ENCODE data around the gene C5orf63.
"Not testable (repeated sequence)": the region's sequence is repeated elsewhere in the genome, so short reads cannot be mapped to it uniquely, and the experiment has no call there.

Gene C5orf63

GRCh38 chr5:127070243-127070642, 3.1 kb downstream of the C5orf63 start:
- no peak for DNase-seq

DNA sequence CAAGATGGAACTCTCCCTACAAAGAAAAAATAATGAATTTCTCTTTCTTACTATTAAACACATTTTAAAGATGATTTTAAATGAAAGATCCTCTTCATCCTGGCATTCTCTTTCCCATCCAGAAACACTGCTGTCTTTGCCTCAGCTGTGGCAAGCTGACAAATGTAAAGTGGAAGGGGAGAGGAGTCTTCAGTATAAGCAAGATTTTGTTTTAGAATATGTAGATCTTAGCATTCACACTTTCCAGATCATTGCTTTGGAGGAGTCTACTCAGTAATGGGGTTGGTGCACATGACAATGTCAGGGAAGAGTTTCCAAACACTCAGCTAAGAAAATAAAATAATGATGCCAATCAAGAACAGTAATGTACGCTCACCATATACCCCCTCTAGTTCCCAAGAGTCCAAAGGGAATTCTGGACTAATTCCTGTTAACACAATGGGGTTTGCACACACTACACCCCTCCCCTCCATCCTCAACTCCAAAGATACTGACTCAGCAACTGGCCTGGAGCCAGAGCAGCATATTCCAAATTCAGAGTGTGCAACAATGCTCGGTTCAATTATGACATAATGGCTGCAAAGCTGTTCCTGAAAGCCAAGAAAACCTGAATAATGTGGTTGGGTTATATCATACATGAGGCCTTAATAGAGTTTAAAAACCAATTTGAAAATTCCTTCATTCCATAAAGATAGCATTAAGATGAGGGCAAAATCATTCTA, 4.6 kb downstream of the C5orf63 start:
- DNase-seq = peak; percentile 47

DNA sequence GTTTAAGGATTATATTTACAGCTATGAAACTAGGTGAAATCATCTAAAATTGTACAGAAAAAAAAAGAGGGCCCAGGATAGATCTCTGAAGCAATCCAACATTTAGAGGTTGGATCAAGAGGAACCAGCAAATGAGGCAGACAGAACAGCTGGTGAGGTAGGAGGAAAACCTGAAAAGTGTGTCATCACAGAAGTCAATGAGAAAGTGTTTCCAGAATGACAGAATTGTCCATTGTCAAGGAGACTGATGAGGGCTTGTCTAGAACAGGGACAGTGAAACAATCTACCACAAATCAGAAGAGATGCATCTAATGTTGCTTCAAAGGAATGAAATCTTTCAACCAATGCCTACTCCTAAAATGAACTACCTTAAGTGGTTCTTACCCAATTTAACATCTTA, 6.6 kb downstream of the C5orf63 start:
- no peak for DNase-seq

- DNase-seq = no peak
These were observed 9.0 kb downstream of the C5orf63 start for GRCh38 chr5:127064253-127064840.

DNA sequence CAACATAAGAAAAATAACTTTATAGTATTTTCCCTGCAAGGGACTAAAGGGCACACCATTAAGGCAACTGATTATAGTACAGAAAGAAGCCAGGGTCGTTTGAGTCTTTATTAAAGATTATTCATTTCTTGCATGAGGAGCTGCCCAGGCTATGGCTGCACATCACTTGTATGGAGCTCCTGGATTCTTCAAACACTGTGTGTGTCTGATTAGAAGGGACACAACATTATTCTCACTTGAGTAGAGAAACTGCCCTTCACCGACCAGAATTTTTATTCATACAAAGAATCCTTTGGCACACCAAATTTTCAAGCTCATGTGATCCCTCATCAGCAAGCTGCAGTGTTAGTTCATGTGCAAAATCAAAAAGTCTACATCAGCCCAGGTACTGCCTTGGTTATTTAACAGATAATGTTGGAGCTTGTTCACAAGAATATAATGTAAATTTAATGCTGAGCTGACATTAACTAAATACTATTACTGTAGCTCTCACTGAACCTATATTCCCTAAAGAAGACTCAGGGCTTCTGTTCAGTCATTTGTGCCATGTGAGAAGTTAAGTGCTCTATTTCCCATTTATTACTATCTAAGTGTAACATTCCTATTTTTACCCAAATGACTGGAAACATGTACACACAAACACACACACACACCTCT, 9.9 kb downstream of the C5orf63 start:
- peak; percentile 61 for DNase-seq

DNA sequence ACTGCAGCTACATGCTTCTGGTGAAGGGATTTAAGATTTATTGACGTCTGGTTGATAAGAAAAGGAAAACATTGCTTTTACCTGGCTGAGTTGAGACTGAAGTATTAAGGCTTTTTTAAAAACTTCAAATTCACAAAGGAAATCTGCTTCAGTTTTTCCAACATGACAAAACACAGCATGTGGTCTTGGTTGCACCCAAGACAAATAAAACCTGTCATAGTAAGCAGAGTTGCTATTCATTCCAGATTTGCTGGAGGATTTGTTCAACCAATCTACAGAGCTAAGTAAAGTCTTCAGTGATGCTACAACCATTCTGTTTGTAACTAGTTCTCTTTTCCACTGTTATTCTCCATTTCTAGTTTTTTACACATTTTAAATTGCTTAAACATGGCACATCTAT, 11.3 kb downstream of the C5orf63 start:
- no peak for DNase-seq

DNA sequence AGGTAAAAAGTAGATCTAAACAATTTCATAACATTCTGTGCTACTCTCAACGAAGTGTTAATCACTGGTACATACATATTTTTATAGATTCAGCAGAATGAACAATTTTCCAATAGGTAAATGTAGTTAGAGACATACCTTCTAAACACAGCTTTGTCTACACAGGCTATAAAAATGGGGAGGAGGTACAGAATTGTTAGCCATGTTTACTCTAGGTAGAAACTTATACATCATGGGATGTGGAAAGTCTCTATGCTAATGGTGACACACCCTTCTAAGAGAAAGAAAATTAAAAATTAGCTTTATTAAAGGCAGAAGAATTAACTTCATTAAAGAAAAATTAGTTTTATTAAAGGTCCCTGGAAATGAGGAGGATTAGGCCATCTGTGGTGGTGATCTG, 11.8 kb downstream of the C5orf63 start:
- DNase-seq = no peak

DNA sequence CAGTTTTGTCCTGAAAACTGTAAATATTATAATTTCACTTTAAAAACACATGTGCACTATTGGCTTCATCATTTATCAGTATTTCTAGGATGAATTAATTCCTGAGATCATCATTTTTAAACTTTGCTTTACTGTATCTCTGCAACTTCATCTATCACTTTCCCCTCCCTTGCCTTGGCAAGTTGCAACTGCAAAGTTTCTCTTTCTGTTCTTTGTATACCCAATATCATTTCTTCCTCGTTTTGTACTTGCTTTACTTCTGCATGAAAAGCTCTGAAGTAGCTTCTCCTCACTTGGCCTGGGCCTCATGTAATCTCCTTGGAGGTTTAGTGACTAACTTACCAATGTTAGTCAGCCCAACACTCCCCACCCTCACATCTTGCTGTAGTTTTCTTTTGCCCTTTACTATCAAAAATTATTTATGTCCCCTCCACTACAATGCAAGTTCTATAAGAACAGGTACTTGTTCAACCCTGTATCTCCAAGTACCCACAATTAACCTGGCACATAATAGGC, 12.8 kb downstream of the C5orf63 start:
- no peak for DNase-seq

DNA sequence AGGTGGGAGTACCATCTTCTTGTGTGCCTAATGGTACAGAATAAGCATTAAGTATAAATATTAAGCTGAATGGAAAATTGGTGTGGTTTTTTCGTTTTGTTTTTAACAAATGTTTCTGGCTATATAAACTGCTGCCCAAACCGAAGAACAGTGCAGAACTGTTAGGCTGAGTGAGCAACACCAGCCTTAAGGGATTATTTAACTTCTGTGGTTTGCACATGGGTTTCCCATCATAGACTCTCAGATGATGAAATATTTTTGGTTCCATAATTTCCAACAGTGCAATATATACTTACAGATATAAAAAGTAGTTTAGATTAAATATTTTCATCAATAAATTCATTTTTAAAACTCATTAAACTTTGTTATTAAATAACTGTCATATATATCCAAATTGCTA, 16.4 kb downstream of the C5orf63 start:
- no peak for DNase-seq

DNA sequence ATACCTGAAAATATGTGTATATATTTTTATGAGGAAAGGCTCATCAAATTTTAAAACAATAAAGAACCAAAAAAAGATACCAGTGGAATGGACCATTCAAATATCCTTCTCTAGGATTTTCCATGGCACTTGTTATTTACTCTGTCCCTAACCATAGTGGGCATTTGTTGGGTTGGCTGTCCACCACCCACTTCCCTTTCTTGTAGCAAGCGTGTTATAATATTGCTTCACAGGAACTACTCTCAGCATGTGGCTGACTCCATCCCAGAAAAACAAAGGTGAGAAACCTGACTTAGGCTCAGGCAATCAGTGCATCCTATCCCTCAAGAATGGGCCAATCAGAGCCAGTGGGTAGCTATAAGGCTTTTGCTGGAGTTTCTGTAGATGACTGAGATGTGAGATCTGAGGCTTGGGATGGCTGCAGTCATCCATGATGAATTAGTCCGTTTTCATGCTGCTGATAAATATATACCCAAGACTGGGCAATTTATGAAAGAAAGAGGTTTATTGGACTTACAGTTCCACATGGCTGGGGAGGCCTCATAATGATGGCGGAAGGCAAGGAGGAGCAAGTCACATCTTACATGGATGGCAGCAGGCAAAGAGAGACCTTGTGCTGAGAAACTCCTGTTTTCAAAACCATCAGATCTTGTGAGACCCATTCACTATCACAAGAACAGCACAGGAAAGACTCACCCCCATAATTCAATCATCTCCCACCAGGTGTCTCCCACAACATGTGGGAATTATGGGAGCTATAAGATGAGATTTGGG, 17.2 kb downstream of the C5orf63 start:
- no peak for DNase-seq

DNA sequence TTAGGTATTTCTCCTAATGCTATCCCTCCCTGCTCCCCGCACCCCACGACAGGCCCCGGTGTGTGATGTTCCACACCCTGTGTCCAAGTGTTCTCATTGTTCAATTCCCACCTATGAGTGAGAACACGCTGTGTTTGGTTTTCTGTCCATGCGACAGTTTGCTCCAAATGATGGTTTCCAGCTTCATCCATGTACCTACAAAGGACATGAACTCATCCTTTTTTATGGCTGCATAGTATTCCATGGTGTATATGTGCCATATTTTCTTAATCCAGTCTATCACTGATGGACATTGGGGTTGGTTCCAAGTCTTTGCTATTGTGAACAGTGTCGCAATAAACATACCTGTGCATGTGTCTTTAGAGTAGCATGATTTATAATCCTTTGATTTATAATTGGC, 19.8 kb downstream of the C5orf63 start:
- not testable (repeated sequence) for DNase-seq

- no peak for DNase-seq
These were observed 20.3 kb downstream of the C5orf63 start for GRCh38 chr5:127053049-127053448.

DNA sequence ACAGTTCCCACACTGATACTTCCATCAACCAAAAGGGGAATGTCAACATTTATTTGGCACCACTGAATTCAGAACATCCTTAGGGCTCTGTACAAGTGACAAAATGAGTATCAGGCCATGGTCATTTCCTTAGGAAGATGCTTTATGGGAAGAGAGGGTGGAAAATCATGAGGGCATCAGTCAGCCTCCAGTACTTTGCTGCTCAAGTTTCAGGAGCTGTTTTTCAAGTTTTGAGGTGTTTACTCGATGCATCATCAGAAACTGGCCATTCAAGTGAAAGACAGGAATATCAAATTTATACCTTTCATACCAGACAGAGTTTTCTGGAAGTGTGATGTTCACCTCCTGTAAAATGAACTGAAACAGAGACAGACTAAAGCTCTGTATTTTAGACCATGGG, 21.7 kb downstream of the C5orf63 start:
- DNase-seq = no peak

- DNase-seq = no peak
These were observed 26.8 kb downstream of the C5orf63 start for GRCh38 chr5:127046343-127047072.

GRCh38 chr5:127042593-127042992, 30.7 kb downstream of the C5orf63 start:
- DNase-seq = no peak

DNA sequence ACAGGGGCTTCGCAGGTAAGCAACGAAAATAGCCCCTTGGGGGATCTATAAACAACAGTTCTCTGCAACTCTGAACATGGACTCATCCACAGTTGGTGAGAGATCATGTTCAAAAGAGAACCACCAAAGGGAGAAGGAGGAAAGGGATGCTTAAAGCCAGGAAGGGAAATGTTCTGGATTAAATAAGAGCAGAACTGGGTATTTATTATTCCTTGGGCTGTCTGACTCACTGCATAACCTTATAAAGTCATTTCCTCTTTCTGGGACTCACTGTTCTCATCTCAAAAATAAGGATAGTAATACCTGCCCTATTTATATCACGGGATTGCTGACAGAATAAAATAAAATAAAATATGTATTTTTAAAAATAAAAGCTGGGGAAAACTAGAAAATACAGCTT, 31.7 kb downstream of the C5orf63 start:
- no peak for DNase-seq

DNA sequence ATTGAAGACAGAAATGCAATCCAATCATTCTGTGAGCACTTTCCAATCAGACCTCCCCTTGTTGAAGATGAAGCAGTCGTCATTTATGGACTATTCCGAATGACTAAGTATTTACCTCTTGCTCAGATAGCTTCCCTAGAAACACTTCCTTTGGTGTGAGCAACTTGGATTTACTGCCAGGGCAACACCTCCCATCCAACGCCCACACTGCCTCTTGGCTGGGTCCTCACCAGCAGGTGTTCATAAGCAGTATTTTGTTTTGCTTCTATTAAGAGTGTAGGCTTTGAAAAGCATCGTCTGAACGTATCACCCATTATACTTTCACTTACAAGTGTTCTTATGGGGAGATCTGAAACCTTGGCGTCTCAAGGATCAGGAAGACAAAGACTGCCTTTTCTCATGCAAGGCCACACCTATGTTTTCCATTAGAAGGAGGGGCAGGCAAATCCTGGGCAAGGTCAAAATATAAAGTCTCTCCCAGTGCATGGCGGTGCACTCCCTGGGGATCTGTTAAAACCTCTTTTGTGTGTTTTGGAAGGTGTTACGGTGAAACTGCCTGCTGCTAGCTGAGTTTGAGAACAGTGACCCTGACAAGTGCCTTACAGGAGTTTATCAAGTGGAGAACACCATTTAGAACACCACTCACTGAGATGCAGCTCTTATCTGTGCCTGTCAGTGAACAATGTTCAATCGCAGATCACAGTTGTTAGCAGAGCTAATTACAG, 32.3 kb downstream of the C5orf63 start:
- no peak for DNase-seq

- no peak for DNase-seq
These were observed 34.8 kb downstream of the C5orf63 start for GRCh38 chr5:127038550-127038949.

GRCh38 chr5:127031863-127032232, 41.5 kb downstream of the C5orf63 start:
- no peak for DNase-seq

- no peak for DNase-seq
These were observed 42.0 kb downstream of the C5orf63 start for GRCh38 chr5:127031147-127031862.
